ENCODE data around the gene PAQR4.

PAQR4 gene

GRCh38 chr16:3004781-3005284 lies 35.7 kb downstream of the PAQR4 start (continued):
- TF ChIP-seq PRDM4 (tag by site-specific recombination; IDR thresholded peaks at IDR 0.05) (no peak), ZNF280D (tag by site-specific recombination; IDR thresholded peaks at IDR 0.05) (no peak), ZNF639 (tag by site-specific recombination; IDR thresholded peaks at IDR 0.05) (no peak), GLIS1 (tag by site-specific recombination; IDR thresholded peaks at IDR 0.05) (no peak), ZNF473 (tag by site-specific recombination; IDR thresholded peaks at IDR 0.05) (no peak), ZNF518A (tag by site-specific recombination; conservative IDR thresholded peaks at IDR 0.05; ENCODE audit: low read depth) (no peak), ZBTB48 (tag by site-specific recombination; IDR thresholded peaks at IDR 0.05) (no peak), ZNF18 (tag by site-specific recombination; IDR thresholded peaks at IDR 0.05) (no peak), ZNF488 (tag by site-specific recombination; IDR thresholded peaks at IDR 0.05) (no peak), YY1 (tag by site-specific recombination; IDR thresholded peaks at IDR 0.05) (no peak), INSM2 (tag by site-specific recombination; IDR thresholded peaks at IDR 0.05) (no peak), ZSCAN5A (tag by site-specific recombination; IDR thresholded peaks at IDR 0.05) (no peak), ZNF335 (tag by site-specific recombination; conservative IDR thresholded peaks at IDR 0.05) (peak; percentile 78), ZNF624 (tag by site-specific recombination; IDR thresholded peaks at IDR 0.05) (no peak), ZNF596 (tag by site-specific recombination; IDR thresholded peaks at IDR 0.05) (no peak), ZFP69B (tag by site-specific recombination; IDR thresholded peaks at IDR 0.05) (peak; percentile 93), ZNF23 (tag by site-specific recombination; IDR thresholded peaks at IDR 0.05; ENCODE audit: borderline replicate concordance) (no peak), ZNF658 (tag by site-specific recombination; IDR thresholded peaks at IDR 0.05) (no peak), ZNF768 (tag by site-specific recombination; IDR thresholded peaks at IDR 0.05) (no peak), ZNF37A (tag by site-specific recombination; IDR thresholded peaks at IDR 0.05) (no peak)

Data from HEK293 (cell line).